ENCODE data around the gene GPR61. TPM values are rescaled to one million over a fixed set of nuclear protein-coding genes. Genes with fewer than 3 reads are reported as not detected.
A peak's percentile ranks its signal among the peaks of the same experiment; 100 is the strongest.

GPR61 gene
- total RNA-seq: not detected

- no peak for ATAC-seq
Observed at GRCh38 chr1:109539676-109540075, at the start of gene GPR61. GPR61 (plus strand) TSS chr1:109539872; CDS start chr1:109543023, 3,151 bp downstream.

- ATAC-seq: peak; percentile 54
Observed at GRCh38 chr1:109490029-109490933, 49.4 kb upstream of the GPR61 start.

GRCh38 chr1:109490934-109491302 is 48.8 kb upstream of the GPR61 start:
- ATAC-seq: no peak

- ATAC-seq: no peak
Observed at GRCh38 chr1:109491372-109491771, 48.3 kb upstream of the GPR61 start.

GRCh38 chr1:109492779-109493178 is 46.9 kb upstream of the GPR61 start:
- ATAC-seq: no peak

- no peak for ATAC-seq
Observed at GRCh38 chr1:109493227-109493626, 46.4 kb upstream of the GPR61 start.

- ATAC-seq: peak; percentile 89
Observed at GRCh38 chr1:109493805-109494539, 45.7 kb upstream of the GPR61 start, which contains the start of gene CYB561D1. CYB561D1 (plus strand) TSS chr1:109494094; CDS start chr1:109494140, 46 bp downstream.

GRCh38 chr1:109495738-109496137 is 43.9 kb upstream of the GPR61 start:
- ATAC-seq: no peak

GRCh38 chr1:109497449-109498160 is 42.1 kb upstream of the GPR61 start:
- no peak for ATAC-seq

- ATAC-seq: no peak
Observed at GRCh38 chr1:109498161-109498801, 41.4 kb upstream of the GPR61 start.

GRCh38 chr1:109499081-109499480 is 40.6 kb upstream of the GPR61 start:
- ATAC-seq: peak; percentile 83

GRCh38 chr1:109499661-109500536 is 39.8 kb upstream of the GPR61 start:
- ATAC-seq: peak; percentile 82

- ATAC-seq: no peak
Observed at GRCh38 chr1:109500941-109501381, 38.7 kb upstream of the GPR61 start.

- ATAC-seq: no peak
Observed at GRCh38 chr1:109501644-109502363, 37.9 kb upstream of the GPR61 start.

- ATAC-seq: no peak
Observed at GRCh38 chr1:109502364-109502851, 37.3 kb upstream of the GPR61 start.

- ATAC-seq: no peak
Observed at GRCh38 chr1:109503935-109504334, 35.7 kb upstream of the GPR61 start.

GRCh38 chr1:109504974-109505373 is 34.7 kb upstream of the GPR61 start:
- ATAC-seq: no peak

- no peak for ATAC-seq
Observed at GRCh38 chr1:109508001-109508872, 31.4 kb upstream of the GPR61 start.

GRCh38 chr1:109508873-109509175 is 30.8 kb upstream of the GPR61 start:
- ATAC-seq: no peak

All from esophagus mucosa (tissue), 1 donor.